Sigmoid colon (tissue), 4 donors: ENCODE results near the gene GLCCI1.

Source experiments
- EP300 ChIP-seq, 4 donors: sonication (generic); formaldehyde crosslinking; IDR thresholded peaks; one replicate each; pipeline ENCODE4 v1.6.1; 2017; ENCODE audit warnings: antibody characterized with exemption in 4 of 4
- POLR2A ChIP-seq, 2 donors: fragments of 450-650 bp; IDR thresholded peaks; one replicate each; pipeline ENCODE4 v1.6.1; 2016; ENCODE audit warnings: antibody characterized with exemption in 2 of 2, mild to moderate bottlenecking in 2 of 2, moderate library complexity in 2 of 2
- POLR2AphosphoS5 ChIP-seq, 4 donors: sonication (generic); formaldehyde crosslinking; IDR thresholded peaks; one replicate each; pipeline ENCODE4 v1.6.1; 2017; ENCODE audit warnings: antibody characterized with exemption in 4 of 4
- TF ChIP-seq, protein P1 (sequence below), 4 experiments: fragments of 450-650 bp in 3 of 4; fragments of 200-600 bp in 1 of 4; IDR thresholded peaks; one replicate each; pipeline ENCODE4 v1.5.1; 2016 to 2019; ENCODE audit warnings: antibody characterized with exemption in 4 of 4, mild to moderate bottlenecking in 3 of 4, moderate library complexity in 2 of 4

DNA sequence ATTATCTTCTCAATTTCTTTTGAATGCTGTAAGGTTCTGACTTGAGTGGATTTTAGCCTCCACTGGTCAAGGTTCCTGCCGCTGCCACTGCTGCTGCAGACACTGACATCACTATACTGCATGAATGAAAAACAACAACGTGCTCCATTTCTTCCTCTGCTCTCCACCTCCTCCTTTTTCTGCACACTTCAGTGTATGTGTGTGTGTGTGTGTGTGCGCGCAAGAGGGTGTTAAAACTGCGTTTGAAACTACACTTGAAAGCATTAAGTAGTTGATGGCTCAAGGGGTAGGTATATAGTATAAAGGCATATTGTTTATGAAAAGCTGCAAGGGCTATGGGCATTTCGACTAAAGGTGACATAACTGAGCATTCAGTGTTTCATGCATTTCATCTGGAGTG, 3.5 kb downstream of the GLCCI1 start:
- TF ChIP-seq, protein P1, sequence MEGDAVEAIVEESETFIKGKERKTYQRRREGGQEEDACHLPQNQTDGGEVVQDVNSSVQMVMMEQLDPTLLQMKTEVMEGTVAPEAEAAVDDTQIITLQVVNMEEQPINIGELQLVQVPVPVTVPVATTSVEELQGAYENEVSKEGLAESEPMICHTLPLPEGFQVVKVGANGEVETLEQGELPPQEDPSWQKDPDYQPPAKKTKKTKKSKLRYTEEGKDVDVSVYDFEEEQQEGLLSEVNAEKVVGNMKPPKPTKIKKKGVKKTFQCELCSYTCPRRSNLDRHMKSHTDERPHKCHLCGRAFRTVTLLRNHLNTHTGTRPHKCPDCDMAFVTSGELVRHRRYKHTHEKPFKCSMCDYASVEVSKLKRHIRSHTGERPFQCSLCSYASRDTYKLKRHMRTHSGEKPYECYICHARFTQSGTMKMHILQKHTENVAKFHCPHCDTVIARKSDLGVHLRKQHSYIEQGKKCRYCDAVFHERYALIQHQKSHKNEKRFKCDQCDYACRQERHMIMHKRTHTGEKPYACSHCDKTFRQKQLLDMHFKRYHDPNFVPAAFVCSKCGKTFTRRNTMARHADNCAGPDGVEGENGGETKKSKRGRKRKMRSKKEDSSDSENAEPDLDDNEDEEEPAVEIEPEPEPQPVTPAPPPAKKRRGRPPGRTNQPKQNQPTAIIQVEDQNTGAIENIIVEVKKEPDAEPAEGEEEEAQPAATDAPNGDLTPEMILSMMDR (IDR thresholded peaks at IDR 0.05), result no peak
- no peak for TF ChIP-seq EP300 (IDR thresholded peaks at IDR 0.05)
- no peak for TF ChIP-seq POLR2AphosphoS5 (IDR thresholded peaks at IDR 0.05)
- TF ChIP-seq POLR2A (IDR thresholded peaks at IDR 0.05), result no peak
